ENCODE measurements around the gene ZNRF3. TPM values are rescaled to one million over a fixed set of nuclear protein-coding genes. Genes with fewer than 3 reads are reported as not detected.
"Not testable (repeated sequence)": the region's sequence is repeated elsewhere in the genome, so short reads cannot be mapped to it uniquely, and the experiment has no call there.

Gene ZNRF3
- total and polyA plus RNA-seq, 2 experiments from 2014 or later, result 11.1 to 32.2 TPM

DNA sequence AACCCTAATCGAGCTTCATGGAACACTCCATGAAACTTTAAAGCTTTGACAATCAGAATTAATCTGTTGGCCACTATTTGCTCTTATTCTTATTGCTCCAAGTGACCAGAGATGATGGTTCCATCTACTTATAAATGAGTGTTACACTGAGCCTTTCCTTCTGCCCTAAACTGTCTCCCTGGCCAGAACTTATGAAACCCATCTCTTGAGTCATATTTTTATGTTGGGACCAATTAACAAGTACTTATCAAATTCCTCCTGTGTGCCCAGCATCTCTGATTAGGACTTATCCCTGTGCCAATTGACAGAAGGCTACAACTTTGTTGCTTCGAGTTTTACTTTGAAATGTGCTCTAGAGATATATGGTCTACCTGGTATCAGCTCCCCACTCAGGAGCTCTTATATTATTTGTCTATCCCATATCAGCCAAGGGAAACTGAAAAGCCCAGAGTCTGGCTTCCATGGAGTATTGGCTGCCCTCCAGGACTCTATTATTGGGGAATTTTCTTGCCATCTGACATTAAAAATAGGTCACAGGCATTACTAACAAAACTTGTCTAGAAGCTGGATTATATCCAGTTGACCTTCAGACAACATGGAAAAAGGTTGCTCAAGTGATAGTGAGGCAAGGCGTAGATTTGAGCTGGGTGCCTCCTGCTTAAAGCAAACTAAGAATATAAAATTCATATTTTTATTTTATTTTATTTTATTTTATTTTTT, 198.3 kb downstream of the ZNRF3 start:
- no peak for DNase-seq (ENCODE audit: low spot score)
- Histone ChIP-seq H3K79me2 (replicated peaks; ENCODE audit: insufficient read depth) (no peaks in the 10 kb centered on the region), H3K4me2 (no peak overlapping the region), H3K4me1 (ENCODE audit: insufficient read depth) (peaks cover 44% of the 10 kb centered on the region), H3K4me3 (no peak overlapping the region), H2AFZ (no peak overlapping the region), H3K27ac (ENCODE audit: low read depth) (no peak overlapping the region), H3K36me3 (ENCODE audit: insufficient read depth) (no peaks in the 10 kb centered on the region), H3F3A (replicated peaks; ENCODE audit: low read depth) (no peaks in the 10 kb centered on the region), H4K20me1 (replicated peaks; ENCODE audit: insufficient read depth) (no peaks in the 10 kb centered on the region), H3K27me3 (ENCODE audit: insufficient read depth) (no peaks in the 10 kb centered on the region), H3K9me2 (ENCODE audit: insufficient read depth) (no peaks in the 10 kb centered on the region)
- Mint-ChIP-seq H3K4me3 (no peak overlapping the region), H3K36me3 (ENCODE audit: low read depth) (no peaks in the 10 kb centered on the region), H3K27me3 (ENCODE audit: insufficient read depth, low read depth, poor library complexity) (peaks cover 3% of the 10 kb centered on the region), H3K27ac (no peak overlapping the region), H3K4me1 (peaks cover 24% of the 10 kb centered on the region), H3K9me3 (no peaks in the 10 kb centered on the region)
- ATAC-seq, result no peak
- TF ChIP-seq, protein P1, sequence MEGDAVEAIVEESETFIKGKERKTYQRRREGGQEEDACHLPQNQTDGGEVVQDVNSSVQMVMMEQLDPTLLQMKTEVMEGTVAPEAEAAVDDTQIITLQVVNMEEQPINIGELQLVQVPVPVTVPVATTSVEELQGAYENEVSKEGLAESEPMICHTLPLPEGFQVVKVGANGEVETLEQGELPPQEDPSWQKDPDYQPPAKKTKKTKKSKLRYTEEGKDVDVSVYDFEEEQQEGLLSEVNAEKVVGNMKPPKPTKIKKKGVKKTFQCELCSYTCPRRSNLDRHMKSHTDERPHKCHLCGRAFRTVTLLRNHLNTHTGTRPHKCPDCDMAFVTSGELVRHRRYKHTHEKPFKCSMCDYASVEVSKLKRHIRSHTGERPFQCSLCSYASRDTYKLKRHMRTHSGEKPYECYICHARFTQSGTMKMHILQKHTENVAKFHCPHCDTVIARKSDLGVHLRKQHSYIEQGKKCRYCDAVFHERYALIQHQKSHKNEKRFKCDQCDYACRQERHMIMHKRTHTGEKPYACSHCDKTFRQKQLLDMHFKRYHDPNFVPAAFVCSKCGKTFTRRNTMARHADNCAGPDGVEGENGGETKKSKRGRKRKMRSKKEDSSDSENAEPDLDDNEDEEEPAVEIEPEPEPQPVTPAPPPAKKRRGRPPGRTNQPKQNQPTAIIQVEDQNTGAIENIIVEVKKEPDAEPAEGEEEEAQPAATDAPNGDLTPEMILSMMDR (conservative IDR thresholded peaks at IDR 0.05; ENCODE audit: low read depth in 2 of 2), result no peak

DNA sequence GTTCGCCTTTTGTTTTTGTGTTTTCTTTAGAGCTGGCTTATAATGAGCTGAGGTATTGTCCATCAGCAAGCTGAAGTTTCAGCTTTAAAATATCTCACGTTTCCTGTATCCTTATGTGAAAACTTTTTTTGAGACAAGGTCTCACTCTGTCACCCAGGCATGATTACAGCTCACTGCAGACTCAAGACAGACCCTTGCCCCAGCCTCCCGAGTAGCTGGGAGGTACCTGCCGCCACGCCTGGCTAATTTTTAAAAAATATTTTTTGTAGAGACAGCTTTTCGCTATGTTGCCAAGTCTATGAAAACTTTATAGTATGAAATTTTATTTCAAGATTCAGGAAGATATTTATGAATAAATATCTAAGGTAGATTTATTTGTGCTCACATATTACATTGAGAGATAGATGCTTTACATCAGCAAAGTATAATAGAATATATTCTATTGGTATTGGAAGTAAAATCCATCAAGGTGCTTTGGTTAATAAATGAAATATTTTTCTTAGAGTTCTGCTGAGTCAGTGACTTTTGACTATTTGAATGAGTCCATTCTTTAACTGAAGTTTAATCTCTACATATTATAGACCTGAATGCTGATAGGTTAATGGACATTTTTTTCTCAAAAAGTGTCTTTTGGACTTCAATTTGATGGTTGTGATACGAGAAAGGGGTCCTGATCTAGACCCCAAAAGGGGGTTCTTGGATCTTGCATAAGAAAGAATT, 199.6 kb downstream of the ZNRF3 start:
- Histone ChIP-seq H3F3A (replicated peaks; ENCODE audit: low read depth) (no peaks in the 10 kb centered on the region), H3K9me2 (ENCODE audit: insufficient read depth) (no peaks in the 10 kb centered on the region), H3K27ac (ENCODE audit: low read depth) (peak overlapping the region; percentile 64), H3K36me3 (ENCODE audit: insufficient read depth) (no peaks in the 10 kb centered on the region), H3K4me3 (no peak overlapping the region), H2AFZ (no peak overlapping the region), H3K79me2 (replicated peaks; ENCODE audit: insufficient read depth) (no peaks in the 10 kb centered on the region), H4K20me1 (replicated peaks; ENCODE audit: insufficient read depth) (no peaks in the 10 kb centered on the region), H3K4me2 (peak overlapping the region; percentile 55; the same call in 1 of the 2 replicates), H3K27me3 (ENCODE audit: insufficient read depth) (no peaks in the 10 kb centered on the region), H3K4me1 (ENCODE audit: insufficient read depth) (peaks cover 44% of the 10 kb centered on the region)
- peaks cover 24% of the 10 kb centered on the region for H3K4me1 Mint-ChIP-seq
- no peak overlapping the region for H3K4me3 Mint-ChIP-seq
- DNase-seq (ENCODE audit: low spot score), result no peak
- ATAC-seq, result peak; percentile 32
- H3K9me3 Mint-ChIP-seq, result no peaks in the 10 kb centered on the region
- H3K27ac Mint-ChIP-seq, result peak overlapping the region; percentile 55
- no peaks in the 10 kb centered on the region for H3K36me3 Mint-ChIP-seq (ENCODE audit: low read depth)
- H3K27me3 Mint-ChIP-seq (ENCODE audit: insufficient read depth, low read depth, poor library complexity), result peaks cover 3% of the 10 kb centered on the region
- TF ChIP-seq CREB1 (CRISPR knock-in tag; IDR thresholded peaks at IDR 0.05; ENCODE audit: low read depth) (no peak), EZH2 (IDR thresholded peaks at IDR 0.05; ENCODE audit: low read depth, unreplicated experiment) (no peak), ZNF114 (CRISPR knock-in tag; IDR thresholded peaks at IDR 0.05) (no peak)
- TF ChIP-seq, protein P2, sequence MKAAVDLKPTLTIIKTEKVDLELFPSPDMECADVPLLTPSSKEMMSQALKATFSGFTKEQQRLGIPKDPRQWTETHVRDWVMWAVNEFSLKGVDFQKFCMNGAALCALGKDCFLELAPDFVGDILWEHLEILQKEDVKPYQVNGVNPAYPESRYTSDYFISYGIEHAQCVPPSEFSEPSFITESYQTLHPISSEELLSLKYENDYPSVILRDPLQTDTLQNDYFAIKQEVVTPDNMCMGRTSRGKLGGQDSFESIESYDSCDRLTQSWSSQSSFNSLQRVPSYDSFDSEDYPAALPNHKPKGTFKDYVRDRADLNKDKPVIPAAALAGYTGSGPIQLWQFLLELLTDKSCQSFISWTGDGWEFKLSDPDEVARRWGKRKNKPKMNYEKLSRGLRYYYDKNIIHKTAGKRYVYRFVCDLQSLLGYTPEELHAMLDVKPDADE (IDR thresholded peaks at IDR 0.05), result no peak

DNA sequence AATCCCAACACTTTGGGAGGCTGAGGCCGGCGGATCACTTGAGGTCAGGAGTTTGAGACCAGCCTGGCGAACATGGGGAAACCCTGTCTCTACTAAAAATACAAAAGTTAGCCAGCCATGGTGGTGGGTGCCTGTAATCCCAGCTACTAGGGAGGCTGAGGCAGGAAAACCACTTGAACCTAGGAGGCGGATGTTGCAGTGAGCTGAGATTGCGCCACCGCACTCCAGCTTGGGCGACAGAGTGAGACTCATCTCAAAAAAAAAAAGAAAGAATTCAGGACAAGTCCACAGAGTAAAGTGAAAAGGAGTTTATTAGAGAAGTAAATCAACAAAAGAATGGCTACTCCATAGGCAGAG, 200.2 kb downstream of the ZNRF3 start:
- DNase-seq (ENCODE audit: low spot score); H3K36me3 ChIP-seq (ENCODE audit: insufficient read depth); H3K79me2 ChIP-seq (replicated peaks; ENCODE audit: insufficient read depth); H3K9me2 ChIP-seq (ENCODE audit: insufficient read depth); H3K9me3 Mint-ChIP-seq; H3K4me3 ChIP-seq; H2AFZ ChIP-seq; H4K20me1 ChIP-seq (replicated peaks; ENCODE audit: insufficient read depth); ATAC-seq; H3K27me3 Mint-ChIP-seq (ENCODE audit: insufficient read depth, low read depth, poor library complexity); H3F3A ChIP-seq (replicated peaks; ENCODE audit: low read depth); H3K36me3 Mint-ChIP-seq (ENCODE audit: low read depth); H3K27me3 ChIP-seq (ENCODE audit: insufficient read depth): not testable (repeated sequence)
- Mint-ChIP-seq H3K4me3 (peak overlapping the region; percentile 40; the same call in 2 of the 3 replicates), H3K27ac (peak overlapping the region; percentile 55), H3K4me1 (peaks cover 24% of the 10 kb centered on the region)
- Histone ChIP-seq H3K27ac (ENCODE audit: low read depth) (peak overlapping the region; percentile 17), H3K4me1 (ENCODE audit: insufficient read depth) (peaks cover 40% of the 10 kb centered on the region), H3K4me2 (peak overlapping the region; percentile 55; the same call in 1 of the 2 replicates)
